ENCODE results near the gene KLF3. TPM values are rescaled to one million over a fixed set of nuclear protein-coding genes. Genes with fewer than 3 reads are reported as not detected.

The KLF3 gene
- polyA plus RNA-seq, 1 donor from 2014 or later = 12.3 TPM

DNA sequence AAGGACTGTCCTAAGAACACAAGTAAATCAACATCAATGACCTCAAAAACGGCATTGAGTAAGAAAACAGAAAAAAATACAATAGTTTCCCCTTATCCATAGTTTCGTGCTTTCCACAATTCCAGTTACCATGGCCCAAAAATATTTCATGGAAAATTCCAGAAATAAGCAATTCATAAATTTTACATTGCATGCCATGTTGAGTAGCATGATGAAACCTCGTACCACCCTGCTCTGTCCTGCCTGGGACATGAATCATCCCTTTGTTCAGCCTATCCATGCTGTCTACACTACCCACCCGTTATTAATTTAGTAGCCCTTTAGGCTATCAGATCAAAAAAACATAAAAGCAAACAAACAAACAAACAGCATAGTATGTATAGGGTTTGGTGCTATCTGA, 51.1 kb downstream of the KLF3 start:
- H3K36me3 ChIP-seq (ENCODE audit: insufficient read depth, low read length) = no peaks in the 10 kb centered on the region
- no peak overlapping the region for H3K4me2 ChIP-seq (ENCODE audit: low read length)

GRCh38 chr4:38716256-38716655, 52.3 kb downstream of the KLF3 start:
- Histone ChIP-seq H3K27ac (ENCODE audit: low read length) (no peak overlapping the region), H4K20me1 (ENCODE audit: insufficient read depth) (no peaks in the 10 kb centered on the region), H3K79me2 (replicated peaks; ENCODE audit: insufficient read depth, low read length) (no peaks in the 10 kb centered on the region), H2AFZ (ENCODE audit: low read depth, low read length) (no peak overlapping the region), H3F3A (ENCODE audit: insufficient read depth, low read length, poor library complexity, severe bottlenecking) (no peaks in the 10 kb centered on the region), H3K36me3 (ENCODE audit: insufficient read depth, low read length) (no peaks in the 10 kb centered on the region), H3K27me3 (ENCODE audit: insufficient read depth, low read depth, low read length) (no peaks in the 10 kb centered on the region), H3K4me3 (ENCODE audit: low read length) (no peak overlapping the region), H3K4me2 (ENCODE audit: low read length) (no peak overlapping the region), H3K9me2 (ENCODE audit: insufficient read depth, low read length) (no peaks in the 10 kb centered on the region), H3K9me3 (ENCODE audit: low read length) (no peaks in the 10 kb centered on the region), H3K9ac (ENCODE audit: low read length) (no peak overlapping the region)
- TF ChIP-seq TAF1 (IDR thresholded peaks at IDR 0.05; ENCODE audit: low read depth) (no peak), EZH2 (IDR thresholded peaks at IDR 0.05; ENCODE audit: borderline replicate concordance, insufficient read depth, low read length, poor library complexity, severe bottlenecking) (no peak), SMC3 (conservative IDR thresholded peaks at IDR 0.05; ENCODE audit: poor library complexity) (no peak), RAD21 (conservative IDR thresholded peaks at IDR 0.05) (no peak), POLR2AphosphoS5 (IDR thresholded peaks at IDR 0.05) (no peak), REST (IDR thresholded peaks at IDR 0.05; ENCODE audit: borderline replicate concordance) (no peak), CTCF (IDR thresholded peaks at IDR 0.05; ENCODE audit: poor library complexity, severe bottlenecking) (no peak), EP300 (conservative IDR thresholded peaks at IDR 0.05; ENCODE audit: poor library complexity, severe bottlenecking) (no peak)

More for the DNA sequence above, 51.1 kb downstream of the KLF3 start:
- H3K9me2 ChIP-seq (ENCODE audit: insufficient read depth, low read length) = no peaks in the 10 kb centered on the region
- no peaks in the 10 kb centered on the region for H3K9me3 ChIP-seq (ENCODE audit: low read length)
- H3K4me3 ChIP-seq (ENCODE audit: low read length) = no peak overlapping the region
- H3K27me3 ChIP-seq (ENCODE audit: insufficient read depth, low read depth, low read length) = no peaks in the 10 kb centered on the region
- no peaks in the 10 kb centered on the region for H3F3A ChIP-seq (ENCODE audit: insufficient read depth, low read length, poor library complexity, severe bottlenecking)
- H4K20me1 ChIP-seq (ENCODE audit: insufficient read depth) = no peaks in the 10 kb centered on the region
- no peak for TF ChIP-seq SMC3 (conservative IDR thresholded peaks at IDR 0.05; ENCODE audit: poor library complexity)
- TF ChIP-seq MXI1 (conservative IDR thresholded peaks at IDR 0.05; ENCODE audit: poor library complexity, severe bottlenecking) = no peak
- no peak for TF ChIP-seq TAF1 (IDR thresholded peaks at IDR 0.05; ENCODE audit: low read depth)
- no peak for TF ChIP-seq POLR2AphosphoS5 (IDR thresholded peaks at IDR 0.05)
- no peak for TF ChIP-seq REST (IDR thresholded peaks at IDR 0.05; ENCODE audit: borderline replicate concordance)
- no peak for TF ChIP-seq CTCF (IDR thresholded peaks at IDR 0.05; ENCODE audit: poor library complexity, severe bottlenecking)
- H3K27ac ChIP-seq (ENCODE audit: low read length) = no peak overlapping the region
- no peak overlapping the region for H2AFZ ChIP-seq (ENCODE audit: low read depth, low read length)
- H3K79me2 ChIP-seq (replicated peaks; ENCODE audit: insufficient read depth, low read length) = no peaks in the 10 kb centered on the region
- H3K9ac ChIP-seq (ENCODE audit: low read length) = no peak overlapping the region

Data from neural cell (in vitro differentiated cells).